ENCODE measurements around the gene CRACR2B. TPM values are rescaled to one million over a fixed set of nuclear protein-coding genes. Genes with fewer than 3 reads are reported as not detected.

The CRACR2B gene
- total RNA-seq, 1 donor from 2014 or later, result 34.3 TPM

DNA sequence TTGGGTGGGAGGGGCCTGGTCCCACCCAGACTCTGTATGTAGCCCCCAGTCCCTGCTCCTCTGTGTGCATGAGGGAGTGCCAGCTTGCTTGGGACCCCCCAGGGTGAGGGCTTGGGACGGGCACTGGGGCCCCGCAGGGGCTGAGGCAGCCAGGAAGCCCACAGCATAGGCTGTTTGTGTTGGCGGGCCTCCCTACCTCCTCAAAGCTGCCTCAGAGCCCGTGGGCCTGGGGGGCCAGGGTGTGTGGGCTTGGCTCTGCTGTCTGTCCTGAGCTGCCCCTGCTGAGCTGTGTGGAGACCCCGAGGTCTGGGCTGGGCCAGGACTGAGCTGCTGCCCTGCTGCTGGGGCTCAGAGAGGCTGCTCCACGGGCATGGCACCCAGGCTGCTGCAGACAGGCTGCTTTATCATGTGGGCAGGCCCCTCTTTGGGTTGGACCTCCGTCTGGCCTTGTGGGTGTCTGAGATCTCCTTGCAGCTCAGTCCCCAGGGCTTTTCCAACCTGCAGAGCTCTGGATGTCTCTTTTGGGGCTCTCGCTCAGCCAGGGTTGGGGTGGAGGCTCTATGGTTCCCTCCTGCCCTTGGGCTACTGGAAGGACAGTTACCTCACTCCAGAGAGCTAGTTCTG lies 18.3 kb downstream of the CRACR2B start:
- DNase-seq, result no peak
- intact Hi-C loops (cut with DNase I), result no loop called here
- Histone ChIP-seq H3K4me3 (peak overlapping the region; percentile 100), H3K36me3 (no peaks in the 10 kb centered on the region), H3K4me1 (peaks cover 48% of the 10 kb centered on the region), H3K27me3 (no peaks in the 10 kb centered on the region), H3K9me3 (no peaks in the 10 kb centered on the region), H3K27ac (peak overlapping the region; percentile 97)
- TF ChIP-seq CTCF (IDR thresholded peaks at IDR 0.05), result no peak
- no peak for ATAC-seq

- no peak for TF ChIP-seq CTCF (IDR thresholded peaks at IDR 0.05)
- DNase-seq (no peak), ATAC-seq (no peak)
- Histone ChIP-seq H3K36me3 (no peaks in the 10 kb centered on the region), H3K27me3 (no peaks in the 10 kb centered on the region), H3K4me1 (peaks cover 43% of the 10 kb centered on the region), H3K27ac (peak overlapping the region; percentile 97), H3K4me3 (no peak overlapping the region), H3K9me3 (no peaks in the 10 kb centered on the region)
- intact Hi-C loops (cut with DNase I), result no loop called here
Observed at GRCh38 chr11:846496-847098, 18.9 kb downstream of the CRACR2B start.

DNA sequence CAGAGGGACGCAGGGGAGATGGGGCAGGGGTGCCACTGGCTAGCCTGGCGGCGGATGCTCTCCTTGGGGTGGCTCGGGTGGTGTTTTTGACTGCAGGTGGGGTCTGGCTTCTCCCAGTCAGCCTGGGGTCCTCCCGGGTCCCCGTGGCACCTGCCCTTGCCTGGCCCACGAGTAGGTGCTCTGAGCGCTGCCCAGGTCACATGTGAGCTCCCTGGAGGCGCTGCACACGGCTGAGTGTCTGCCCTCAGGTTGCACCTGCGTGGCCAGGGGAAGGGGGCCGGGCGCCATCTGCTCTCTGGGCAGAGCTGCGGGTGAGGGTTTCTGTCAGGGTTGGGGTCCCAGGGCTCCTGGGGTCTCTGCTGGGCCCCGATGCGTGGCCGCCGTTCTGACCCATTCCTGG lies 20.2 kb downstream of the CRACR2B start:
- ATAC-seq (no peak), DNase-seq (no peak)
- TF ChIP-seq CTCF (IDR thresholded peaks at IDR 0.05), result no peak
- no peaks in the 10 kb centered on the region for H3K27me3 ChIP-seq
- H3K9me3 ChIP-seq, result no peaks in the 10 kb centered on the region
- H3K4me1 ChIP-seq, result peaks cover 43% of the 10 kb centered on the region
- intact Hi-C loops (cut with DNase I), result no loop called here
- no peaks in the 10 kb centered on the region for H3K36me3 ChIP-seq
- no peak overlapping the region for H3K27ac ChIP-seq
- H3K4me3 ChIP-seq, result no peak overlapping the region

GRCh38 chr11:848380-848931 lies 20.7 kb downstream of the CRACR2B start:
- ATAC-seq (peak; percentile 16), DNase-seq (peak; percentile 81)
- Histone ChIP-seq H3K27ac (no peak overlapping the region), H3K27me3 (no peaks in the 10 kb centered on the region), H3K4me3 (no peak overlapping the region), H3K4me1 (peaks cover 43% of the 10 kb centered on the region), H3K36me3 (no peaks in the 10 kb centered on the region), H3K9me3 (no peaks in the 10 kb centered on the region)
- intact Hi-C loops (cut with DNase I), result no loop called here
- peak; percentile 87 for TF ChIP-seq CTCF (IDR thresholded peaks at IDR 0.05)

GRCh38 chr11:849104-849824 lies 21.5 kb downstream of the CRACR2B start:
- Histone ChIP-seq H3K27ac (no peak overlapping the region), H3K9me3 (no peaks in the 10 kb centered on the region), H3K4me1 (peaks cover 43% of the 10 kb centered on the region), H3K4me3 (peak overlapping the region; percentile 44), H3K27me3 (no peaks in the 10 kb centered on the region), H3K36me3 (no peaks in the 10 kb centered on the region)
- TF ChIP-seq CTCF (IDR thresholded peaks at IDR 0.05), result no peak
- no peak for ATAC-seq
- intact Hi-C loops (cut with DNase I), result no loop called here
- DNase-seq, result no peak
